GM18505 (cell line): Measurements from ENCODE around the gene ATP4B.

Experiments used
- ATAC-seq: cut with Tn5 transposase; IDR thresholded peaks from one replicate; pipeline ENCODE4 v1.9.1; 2021; ENCODE audit not compliant: unreplicated experiment
- POLR2A ChIP-seq: IDR thresholded peaks from 4 replicates; pipeline ENCODE4 v1.6.1; 2011; ENCODE audit warnings: borderline replicate concordance; ENCODE audit not compliant: insufficient read depth, insufficient read length; ENCODE audit errors: extremely low read depth

Gene ATP4B

DNA sequence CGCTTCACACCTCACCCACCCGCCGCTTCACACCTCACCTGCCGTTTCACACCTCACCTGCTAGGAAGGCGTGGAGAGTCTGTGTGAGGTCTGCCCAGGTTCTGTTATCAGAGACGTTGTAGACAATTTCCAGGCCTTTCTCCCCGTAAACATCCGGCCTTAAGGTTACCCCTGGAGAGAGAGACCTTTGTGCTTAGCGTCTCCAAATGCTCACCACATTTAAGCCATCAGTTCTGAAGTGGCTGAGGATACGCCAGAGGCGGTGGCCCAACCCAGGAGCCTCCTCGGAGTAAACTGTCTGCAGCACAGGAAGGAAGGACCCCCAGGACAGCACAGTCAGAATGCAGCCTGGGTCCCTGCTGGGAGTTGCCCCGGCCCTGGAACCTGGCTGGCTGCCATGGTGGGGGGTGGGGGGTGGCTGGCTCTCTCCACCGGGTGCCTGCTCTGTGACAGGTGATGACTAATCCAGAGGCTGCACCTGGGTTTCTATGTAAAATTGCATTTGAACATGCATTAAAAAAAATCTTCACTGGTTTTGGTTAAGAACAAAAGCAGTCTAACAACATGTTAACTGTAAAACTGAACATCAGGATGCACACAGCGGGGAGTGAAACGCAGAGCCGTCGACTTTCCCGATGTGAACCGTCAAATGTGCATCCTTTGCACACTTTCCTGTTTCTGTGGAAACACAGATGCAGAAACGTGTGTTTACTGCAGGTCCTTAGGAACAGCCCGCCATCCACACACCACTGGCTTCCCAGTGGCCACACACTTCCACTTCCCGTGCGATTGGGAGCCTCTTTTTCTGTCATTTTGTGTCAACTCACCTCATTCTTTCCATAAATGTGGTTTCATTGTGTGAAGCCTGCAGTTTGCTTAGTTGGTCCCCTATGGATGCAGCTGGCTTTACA lies 4.5 kb downstream of the ATP4B start:
- no peak for TF ChIP-seq POLR2A
- ATAC-seq, result no peak

DNA sequence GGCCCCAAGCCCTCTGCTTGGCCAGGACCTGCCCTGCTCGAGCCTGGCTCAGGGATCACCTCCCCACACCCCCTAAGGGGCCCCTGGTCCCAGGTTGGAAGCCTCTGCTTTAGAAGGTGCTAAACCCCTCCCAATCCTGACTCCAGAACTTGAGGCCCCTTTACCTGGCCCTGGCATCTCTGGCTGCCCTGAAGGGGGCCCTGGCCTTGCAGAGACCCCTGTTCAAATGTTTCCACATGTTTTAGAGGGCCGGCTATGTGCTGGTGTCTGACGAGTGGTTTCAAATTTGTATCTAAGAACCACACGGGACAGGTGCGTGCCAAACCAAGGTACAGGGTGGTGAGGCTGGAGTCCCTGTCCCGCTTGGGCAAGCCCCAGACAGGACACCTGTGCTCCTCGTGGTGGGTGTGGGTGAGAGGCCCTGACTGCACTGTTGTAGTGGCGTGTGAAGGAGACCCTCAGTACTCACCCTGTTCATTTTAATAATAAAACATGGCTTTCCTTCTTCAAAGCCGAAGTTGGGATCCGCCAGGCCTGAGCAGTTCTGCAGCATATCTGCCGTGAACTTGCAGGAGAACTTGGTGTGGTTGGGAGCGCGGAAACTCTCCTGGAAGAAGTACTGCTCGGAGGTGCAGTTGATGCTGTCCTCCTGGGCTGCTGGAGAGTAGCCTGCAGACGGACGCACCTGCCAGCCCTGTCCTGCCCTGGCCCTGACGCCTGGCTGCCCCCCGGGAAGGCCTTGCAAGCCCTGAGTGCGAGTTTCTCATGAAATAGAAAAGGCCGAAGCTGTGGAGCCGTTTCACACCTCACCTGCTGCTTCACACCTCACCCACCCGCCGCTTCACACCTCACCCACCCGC lies 5.4 kb downstream of the ATP4B start:
- no peak for ATAC-seq
- no peak for TF ChIP-seq POLR2A

DNA sequence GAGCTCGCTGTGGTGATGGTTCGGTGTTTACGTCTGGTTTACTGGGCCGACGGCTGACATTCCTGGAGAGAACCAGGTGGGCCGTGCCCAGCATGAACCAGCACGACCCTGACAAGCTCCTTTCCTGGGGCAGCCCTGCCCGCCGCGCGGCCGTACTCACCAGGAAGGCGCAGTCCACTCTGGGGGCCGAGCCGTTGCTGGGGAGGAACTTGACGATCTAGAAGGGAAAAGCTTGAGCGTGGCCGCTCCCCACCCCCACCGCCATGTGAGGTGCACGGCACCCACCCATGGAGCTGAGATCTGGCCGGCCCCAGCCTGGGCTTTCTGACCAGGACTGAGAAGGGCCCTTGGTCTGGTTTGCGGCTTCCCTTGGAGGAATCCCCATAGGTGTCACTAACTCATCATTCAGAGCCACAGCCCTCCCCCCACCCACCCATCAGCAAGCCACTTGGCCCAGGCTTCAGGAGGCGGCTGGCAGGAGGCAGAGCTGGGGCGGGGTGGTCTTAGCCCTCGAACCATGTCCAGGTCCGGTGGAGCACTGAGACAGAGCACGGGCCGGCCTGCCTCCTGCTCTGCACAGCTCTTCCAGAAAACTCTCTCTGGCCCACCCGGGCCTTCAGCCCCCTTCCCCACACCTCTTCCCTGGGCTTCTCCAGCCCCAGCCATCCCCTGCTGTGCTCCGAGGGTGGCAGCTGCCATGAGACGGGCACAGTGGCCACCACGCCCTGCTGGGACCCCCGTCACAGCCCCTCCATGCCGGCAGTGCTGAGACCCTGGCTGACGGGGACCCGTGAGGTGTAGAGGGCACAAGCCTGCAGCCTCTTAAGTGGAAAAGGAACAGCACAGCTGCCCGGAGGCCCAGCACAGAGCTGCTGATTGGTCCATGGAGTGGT lies 6.2 kb downstream of the ATP4B start:
- TF ChIP-seq POLR2A, result no peak
- no peak for ATAC-seq

DNA sequence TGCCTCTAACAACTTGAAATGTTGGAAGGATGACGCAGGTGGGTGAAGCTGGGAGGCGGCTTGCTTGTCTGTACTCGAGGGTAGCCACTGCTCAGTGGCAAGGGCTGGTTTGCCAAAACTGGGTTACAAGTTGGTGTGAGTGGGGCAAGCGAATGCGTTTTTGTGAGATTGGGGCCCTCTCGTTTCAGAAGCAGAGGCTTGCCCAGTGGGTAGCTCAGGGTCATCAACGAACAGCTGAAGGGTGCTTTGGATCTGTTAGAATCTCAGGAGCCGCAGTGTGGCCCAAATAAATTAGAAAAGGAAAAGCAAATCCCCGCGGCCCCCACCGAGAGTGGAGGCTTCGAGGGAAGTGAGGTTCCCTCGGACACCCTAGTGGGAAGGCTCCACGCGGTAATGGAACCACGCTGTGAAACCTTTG lies 7.3 kb downstream of the ATP4B start:
- ATAC-seq, result no peak

DNA sequence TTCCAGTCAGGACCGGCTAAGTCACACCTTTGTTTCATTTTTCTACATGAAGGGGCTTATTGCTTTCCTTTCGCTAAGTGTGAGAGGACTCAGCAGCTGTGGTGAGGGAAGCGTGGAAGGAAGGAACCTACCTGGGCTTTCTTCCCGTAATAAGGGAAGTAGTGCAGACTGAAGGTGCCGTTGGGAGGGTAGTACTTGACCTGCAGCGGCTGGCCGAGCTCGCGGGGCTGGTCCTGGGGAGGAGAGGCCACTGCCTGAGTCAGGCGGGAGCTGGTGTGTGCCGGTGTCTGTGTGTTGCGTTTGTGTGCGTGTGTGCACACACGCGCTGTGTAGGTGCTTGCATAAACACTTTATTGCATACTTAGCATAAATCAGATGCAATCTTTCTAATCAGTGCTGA lies 7.7 kb downstream of the ATP4B start:
- TF ChIP-seq POLR2A, result no peak
- no peak for ATAC-seq

More for the DNA sequence above, 7.3 kb downstream of the ATP4B start:
- TF ChIP-seq POLR2A, result no peak

DNA sequence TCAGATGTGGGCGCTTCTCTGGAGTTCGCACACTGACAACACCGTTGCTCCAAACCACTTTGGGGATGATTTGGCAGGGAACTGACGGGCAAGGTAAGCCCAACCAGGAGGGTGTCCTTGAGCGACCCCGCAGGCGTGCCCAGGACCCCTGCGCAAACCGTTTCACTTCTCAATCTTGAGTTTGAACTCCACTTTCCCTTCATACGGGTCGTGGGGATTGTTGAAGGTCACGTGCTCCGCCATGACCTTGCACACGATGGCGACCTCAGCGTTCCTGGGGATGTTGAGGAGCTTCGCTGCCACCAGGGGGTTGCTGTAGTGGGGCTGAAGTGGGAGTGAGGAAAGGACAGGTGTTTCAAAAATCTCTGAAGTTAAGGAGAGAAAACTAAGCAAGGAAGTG lies 8.8 kb downstream of the ATP4B start:
- no peak for ATAC-seq
- TF ChIP-seq POLR2A, result no peak

DNA sequence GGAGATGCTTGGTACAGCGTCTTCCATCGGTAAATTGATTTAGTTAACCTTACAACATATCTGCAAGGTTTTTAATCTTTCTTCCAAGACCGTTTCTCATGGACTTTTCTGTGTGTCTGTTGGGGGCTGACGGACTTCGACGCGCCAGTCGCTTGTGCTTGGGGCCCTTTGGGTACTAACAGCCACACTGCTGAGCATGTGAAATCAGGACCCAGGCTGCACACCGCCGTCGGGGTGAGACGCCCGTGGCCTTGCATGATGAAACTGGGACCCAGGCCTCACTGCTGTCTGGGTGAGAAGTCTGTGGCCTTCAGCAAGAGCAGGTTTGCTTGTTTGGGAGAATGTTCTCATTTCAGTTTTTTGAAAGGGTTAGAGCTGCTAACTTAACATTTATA lies 9.8 kb downstream of the ATP4B start:
- no peak for ATAC-seq
- no peak for TF ChIP-seq POLR2A

DNA sequence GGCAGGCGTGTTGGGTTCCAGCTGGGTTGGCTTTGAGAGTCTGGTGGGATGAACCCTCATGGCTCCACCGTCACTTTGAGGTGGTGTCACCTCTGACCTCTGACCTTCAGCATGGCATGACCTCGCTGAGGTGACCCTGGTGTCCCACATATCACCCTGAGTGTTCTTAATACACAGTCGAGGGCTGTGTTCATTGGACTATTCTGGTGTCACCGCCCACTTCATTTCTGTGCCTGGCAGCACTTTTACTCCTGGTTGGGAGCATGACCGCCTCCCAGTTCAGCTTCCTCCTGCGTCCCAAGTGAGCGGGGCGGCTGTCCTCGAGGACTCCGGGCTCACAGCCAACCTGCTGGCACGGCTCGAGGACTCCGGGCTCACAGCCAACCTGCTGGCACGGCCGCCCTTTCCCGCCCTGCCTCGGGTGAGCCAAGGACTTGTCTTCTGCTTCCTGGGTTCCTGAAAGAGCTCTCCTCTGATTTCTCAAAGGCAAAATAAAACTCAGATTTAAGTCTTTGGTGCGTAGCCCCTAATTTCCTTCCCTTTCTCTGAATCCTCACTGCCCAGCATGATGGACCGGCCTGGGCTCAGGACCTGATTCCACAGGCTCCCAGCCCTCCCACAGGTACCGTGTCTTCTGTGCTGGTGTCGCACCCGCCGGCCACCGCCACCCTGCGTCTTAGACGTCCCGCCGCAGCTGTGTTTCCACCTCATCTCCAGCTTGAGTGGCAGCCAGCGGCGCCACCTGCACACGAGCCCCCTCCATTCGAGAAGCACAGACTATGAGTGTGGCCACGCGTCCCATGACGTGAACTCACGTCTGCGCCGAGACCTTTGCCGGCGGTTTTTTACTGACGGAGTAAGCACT lies 10.4 kb downstream of the ATP4B start:
- no peak for TF ChIP-seq POLR2A
- ATAC-seq, result no peak

DNA sequence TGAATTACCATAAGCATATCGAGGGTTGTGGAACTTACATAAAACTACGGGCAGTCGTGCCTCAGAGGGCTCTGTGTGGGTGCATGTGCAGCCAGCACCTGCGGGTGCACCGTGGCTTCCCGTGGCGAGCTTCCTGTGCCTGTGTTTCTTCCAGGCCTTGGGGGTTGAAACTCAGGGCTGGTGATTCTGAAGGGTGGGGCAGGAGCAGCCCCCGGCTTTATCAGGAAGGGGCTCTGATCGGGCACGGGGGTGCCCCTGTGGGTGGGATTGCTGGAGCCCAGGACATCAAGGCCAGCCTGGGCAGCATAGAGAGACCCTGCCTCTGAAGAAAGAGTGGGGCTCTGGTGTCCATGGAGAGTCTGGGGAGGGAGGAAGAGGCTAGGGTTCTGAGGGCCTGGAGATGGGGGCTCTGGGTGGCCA lies 11.1 kb downstream of the ATP4B start:
- TF ChIP-seq POLR2A, result no peak
- no peak for ATAC-seq

DNA sequence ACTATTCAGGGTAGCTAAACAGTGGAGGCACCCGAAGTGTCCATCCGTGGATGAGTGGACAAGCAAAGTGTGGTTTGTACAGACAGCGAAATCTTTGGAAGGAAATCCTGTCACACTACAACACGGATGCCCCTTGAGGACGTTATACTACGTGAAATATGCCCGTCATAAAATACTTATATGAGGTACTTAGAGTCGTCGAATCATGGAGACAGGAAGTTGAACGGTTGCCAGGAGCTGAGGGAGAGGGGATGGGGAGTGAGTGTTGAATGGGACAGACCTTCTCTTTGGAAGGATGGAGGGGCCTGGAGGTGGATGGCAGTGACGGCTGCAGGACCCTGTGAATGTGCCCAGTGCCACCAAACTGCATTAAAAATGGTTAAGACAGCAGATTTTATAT lies 11.6 kb downstream of the ATP4B start:
- no peak for TF ChIP-seq POLR2A
- ATAC-seq, result no peak

DNA sequence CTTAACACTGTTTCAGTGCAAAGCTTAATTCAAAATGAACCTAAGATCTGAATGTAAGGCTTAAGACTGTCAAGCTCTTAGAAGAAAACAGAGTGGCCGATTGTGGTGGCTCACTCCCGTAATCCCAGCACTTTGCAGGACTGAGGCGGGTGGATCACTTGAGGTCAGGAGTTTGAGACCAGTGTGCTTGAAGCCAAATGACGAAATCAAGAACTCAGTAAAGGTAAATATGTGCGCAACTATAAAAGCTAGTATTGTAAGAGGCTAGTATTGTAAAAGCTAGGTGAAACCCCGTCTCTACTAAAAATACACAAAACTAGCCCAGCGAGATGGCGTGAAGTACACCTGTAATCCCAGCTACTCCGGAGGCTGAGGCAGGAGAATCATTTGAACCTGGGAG lies 12.7 kb downstream of the ATP4B start:
- no peak for ATAC-seq
- TF ChIP-seq POLR2A, result no peak

DNA sequence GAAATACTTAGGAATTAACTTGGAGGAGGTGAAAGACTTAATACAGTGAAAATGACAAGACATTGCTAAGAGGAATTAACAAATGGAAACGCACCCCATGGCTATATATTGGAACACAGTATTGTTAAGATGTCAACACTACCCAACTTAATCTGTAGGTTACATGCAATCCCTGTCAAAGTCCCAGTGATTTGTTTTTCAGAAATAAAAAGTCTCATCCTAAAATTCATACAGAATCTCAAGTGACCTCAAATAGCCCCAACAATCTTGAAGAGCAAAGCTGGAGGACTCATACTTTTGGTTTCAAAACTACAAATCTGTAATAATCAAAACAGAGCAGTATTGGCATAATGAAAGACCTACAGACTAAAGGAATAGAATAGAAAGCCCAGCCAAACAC lies 13.2 kb downstream of the ATP4B start:
- ATAC-seq, result no peak
- TF ChIP-seq POLR2A, result no peak
